T-helper 1 cell treated with Interleukin-12 subunit alpha and Interleukin-12 subunit beta and Interleukin-4 antibody, amounts not matched to agents 30 μg/mL and 1 μg/mL, for 36 hours (primary cell): ENCODE results near the gene SCAANT1.

ENCODE experiments used
- H3K27ac Mint-ChIP-seq: one replicate; pipeline ENCODE4 v1.8.0; 2021; ENCODE audit warnings: mild to moderate bottlenecking, mixed read lengths
- H3K27me3 Mint-ChIP-seq: one replicate; pipeline ENCODE4 v1.8.0; 2021; ENCODE audit warnings: low read depth, mixed read lengths
- H3K36me3 Mint-ChIP-seq: one replicate; pipeline ENCODE4 v1.8.0; 2021; ENCODE audit warnings: low read depth, mixed read lengths
- H3K4me1 Mint-ChIP-seq: one replicate; pipeline ENCODE4 v1.8.0; 2021; ENCODE audit warnings: low read depth, mixed read lengths
- H3K4me3 Mint-ChIP-seq: one replicate; pipeline ENCODE4 v1.8.0; 2021; ENCODE audit warnings: mild to moderate bottlenecking, moderate library complexity, mixed read lengths
- H3K9me3 Mint-ChIP-seq: one replicate; pipeline ENCODE4 v1.8.0; 2021; ENCODE audit warnings: mixed read lengths

Gene SCAANT1

DNA sequence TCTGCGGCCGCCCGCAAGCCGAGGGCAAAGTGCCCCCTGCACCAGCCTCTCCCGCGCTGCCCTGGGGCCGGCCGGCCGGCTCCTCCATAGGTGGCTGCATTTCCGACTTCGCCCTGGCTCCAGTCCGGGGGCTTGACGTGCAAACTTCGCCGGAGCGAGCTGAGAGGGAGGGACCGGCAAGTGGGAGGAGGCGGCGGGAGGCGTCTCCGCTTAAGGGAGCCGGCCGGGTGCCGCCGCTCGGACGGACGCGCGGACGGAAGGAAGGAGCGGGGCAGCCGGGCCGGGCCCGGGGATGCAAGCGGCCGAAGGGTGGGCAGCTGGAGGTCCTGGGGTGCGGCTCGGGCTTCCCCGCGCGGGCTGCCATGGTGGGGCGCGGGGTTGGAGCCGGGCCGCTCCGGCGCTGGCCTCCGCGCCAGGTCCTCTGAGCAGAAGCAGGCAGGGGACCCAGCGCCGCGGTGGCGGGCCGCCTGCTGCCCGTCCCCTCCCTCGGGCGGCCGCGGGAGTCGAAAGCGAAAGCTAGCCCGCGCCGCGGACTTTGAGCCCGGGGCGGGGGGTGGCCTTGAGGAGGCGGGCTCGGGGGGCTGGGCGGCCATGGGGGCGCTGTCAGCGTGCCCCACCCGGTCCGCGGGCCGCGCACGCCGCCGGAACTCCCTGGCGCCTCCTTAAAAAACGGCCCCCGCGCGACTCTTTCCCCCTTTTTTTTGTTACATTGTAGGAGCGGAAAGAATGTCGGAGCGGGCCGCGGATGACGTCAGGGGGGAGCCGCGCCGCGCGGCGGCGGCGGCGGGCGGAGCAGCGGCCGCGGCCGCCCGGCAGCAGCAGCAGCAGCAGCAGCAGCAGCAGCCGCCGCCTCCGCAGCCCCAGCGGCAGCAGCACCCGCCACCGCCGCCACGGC is at the start of gene SCAANT1:
Gene SCAANT1 (minus strand): TSS at position 511 of the 895 bp plus-strand sequence.
- Mint-ChIP-seq H3K27me3 (no peaks in the 10 kb centered on the region), H3K36me3 (peaks cover 18% of the 10 kb centered on the region), H3K9me3 (no peaks in the 10 kb centered on the region), H3K27ac (peak within 1 kb of the TSS; percentile 95), H3K4me3 (peak within 1 kb of the TSS; percentile 84), H3K4me1 (peaks cover 31% of the 10 kb centered on the region)

DNA sequence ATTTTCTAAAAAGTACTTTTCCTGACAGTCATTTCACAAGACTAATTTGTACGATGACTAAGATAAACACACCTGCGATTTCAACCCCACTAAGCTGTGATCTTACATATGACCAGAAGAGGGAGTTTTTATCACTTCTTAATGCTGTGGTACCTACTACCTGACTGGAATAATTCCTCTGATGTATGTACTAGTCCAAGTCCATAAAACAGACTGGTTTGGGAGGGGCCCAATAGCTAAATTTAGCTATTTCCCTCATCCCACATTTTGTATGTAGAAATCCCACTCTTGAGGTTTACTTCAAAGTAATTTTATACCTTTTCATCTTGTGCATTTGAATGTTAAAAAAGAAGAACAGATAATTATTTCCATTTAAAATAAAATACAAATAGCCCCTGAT is 49.7 kb upstream of the SCAANT1 start:
- Mint-ChIP-seq H3K36me3 (peaks cover 4% of the 10 kb centered on the region), H3K27ac (peak overlapping the region; percentile 26), H3K4me1 (peaks cover 40% of the 10 kb centered on the region), H3K9me3 (no peaks in the 10 kb centered on the region), H3K4me3 (no peak overlapping the region), H3K27me3 (no peaks in the 10 kb centered on the region)

DNA sequence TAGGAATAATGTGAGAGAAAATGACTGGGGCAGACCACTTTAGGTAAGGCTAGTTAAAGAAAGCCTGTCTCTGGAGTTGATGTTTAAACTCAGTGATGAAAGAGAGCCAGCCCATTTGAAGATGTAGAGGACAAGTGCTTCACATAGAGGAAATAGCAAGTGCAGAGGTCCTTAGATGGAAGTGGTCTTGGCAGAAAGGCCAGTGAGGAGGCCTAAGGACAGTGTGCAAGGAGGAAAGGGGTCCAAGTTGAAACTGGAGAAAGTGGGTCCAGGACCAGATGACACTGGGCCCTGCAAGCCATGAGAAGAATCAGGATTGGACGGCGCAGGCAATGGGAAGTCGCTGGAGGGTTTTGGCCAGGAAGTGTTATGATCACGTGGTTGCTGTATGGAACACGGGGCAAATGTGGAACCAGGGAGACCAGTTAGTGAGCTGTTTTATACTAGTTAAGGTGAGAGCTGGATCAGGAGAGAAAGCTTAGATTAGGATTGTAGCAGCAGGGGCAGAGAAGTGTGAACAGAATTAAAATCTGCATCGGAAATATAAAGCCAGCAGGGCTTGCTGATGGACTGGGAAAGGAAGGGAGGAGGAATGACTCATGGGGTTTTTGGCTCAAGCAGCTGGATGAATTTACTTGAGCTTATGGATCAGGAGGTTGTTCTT is 48.0 kb upstream of the SCAANT1 start:
- Mint-ChIP-seq H3K27me3 (no peaks in the 10 kb centered on the region), H3K27ac (peak overlapping the region; percentile 33), H3K9me3 (no peaks in the 10 kb centered on the region), H3K36me3 (peaks cover 8% of the 10 kb centered on the region), H3K4me1 (peaks cover 34% of the 10 kb centered on the region), H3K4me3 (peak overlapping the region; percentile 40)

DNA sequence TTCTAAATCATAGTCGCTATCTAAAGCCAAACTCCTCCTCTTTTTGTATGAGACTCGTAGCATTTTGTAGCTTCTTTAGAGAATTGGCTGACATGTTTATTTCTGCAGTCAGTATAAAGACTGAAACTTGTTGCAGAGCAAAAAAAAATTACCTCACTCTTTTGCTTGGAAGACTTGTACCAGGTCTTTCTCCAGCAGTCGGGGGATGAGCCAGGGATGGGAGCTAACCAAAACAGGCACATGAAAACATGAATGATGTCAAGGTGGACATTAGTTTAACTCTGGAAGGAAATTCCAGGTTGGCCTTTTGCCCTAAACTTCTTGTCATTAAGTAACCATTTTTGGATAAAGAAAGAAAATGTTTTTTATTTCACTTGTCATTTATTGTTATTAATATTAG is 47.0 kb upstream of the SCAANT1 start:
- Mint-ChIP-seq H3K27me3 (no peaks in the 10 kb centered on the region), H3K27ac (no peak overlapping the region), H3K4me1 (peaks cover 30% of the 10 kb centered on the region), H3K36me3 (peaks cover 13% of the 10 kb centered on the region), H3K9me3 (no peaks in the 10 kb centered on the region), H3K4me3 (no peak overlapping the region)

DNA sequence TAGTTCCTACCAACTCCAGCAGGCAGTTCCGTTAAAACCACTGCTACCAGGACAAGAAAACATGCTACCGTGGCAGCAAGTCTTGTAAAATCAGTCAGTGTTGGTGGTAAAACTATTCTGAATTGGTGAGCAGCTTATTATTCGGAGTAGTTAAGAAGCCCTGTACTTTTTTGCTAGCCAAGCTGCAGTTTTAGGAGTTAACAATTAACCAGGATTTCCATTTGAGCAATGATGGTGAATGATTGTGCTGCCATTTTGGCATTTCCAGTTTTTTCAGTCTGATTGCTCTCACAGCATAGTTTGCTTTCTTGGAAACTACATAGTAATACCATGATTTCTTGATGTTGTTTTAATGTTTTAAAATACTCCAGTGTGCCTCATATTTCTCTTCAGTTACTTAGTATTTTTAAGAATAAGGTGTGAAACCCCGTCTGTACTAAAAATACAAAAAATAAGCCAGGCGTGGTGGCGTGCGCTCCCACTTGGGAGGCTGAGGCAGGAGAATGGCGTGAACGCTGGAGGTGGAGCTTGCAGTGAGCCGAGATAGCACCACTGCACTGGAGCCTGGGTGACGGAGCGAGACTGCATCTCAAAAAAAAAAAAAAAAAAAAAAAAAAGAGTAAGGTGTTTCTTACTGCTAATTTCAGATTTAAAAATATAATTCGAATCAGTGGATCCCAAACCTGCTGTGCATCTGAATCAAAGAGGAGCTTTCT is 43.8 kb upstream of the SCAANT1 start:
- H3K4me1 Mint-ChIP-seq, result peaks cover 44% of the 10 kb centered on the region
- H3K27ac Mint-ChIP-seq, result no peak overlapping the region
- no peaks in the 10 kb centered on the region for H3K9me3 Mint-ChIP-seq
- H3K36me3 Mint-ChIP-seq, result peaks cover 24% of the 10 kb centered on the region
- no peaks in the 10 kb centered on the region for H3K27me3 Mint-ChIP-seq
- no peak overlapping the region for H3K4me3 Mint-ChIP-seq

DNA sequence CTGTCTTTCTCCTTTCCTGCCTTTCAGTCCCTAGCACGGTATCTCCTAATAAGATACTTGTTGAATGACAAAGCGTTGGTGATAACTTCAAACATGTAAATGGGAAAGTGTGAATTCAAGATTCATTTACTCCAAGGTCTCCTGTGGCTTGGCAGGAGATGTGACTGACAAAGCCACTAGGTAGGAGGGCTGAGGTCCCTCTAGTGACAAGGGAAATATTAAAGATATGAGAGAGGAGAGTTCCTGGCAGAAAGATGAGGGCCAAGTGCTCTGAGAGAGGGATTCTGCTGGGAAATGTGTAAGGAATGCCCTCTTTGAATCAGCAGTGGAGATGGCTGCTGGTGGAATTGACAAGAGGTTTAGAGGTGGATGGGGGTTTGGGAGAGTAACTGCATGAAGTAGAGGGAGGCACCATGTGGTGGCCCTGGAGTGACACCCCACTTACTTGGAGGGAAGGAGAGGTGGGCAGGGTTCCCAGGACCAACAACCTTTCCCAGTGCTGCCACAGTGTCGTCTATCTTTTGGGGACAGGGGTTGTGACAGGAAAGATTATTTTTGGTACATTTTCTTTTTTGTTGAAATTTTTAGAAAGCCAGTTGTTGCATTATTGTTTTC is 43.0 kb upstream of the SCAANT1 start:
- Mint-ChIP-seq H3K4me3 (no peak overlapping the region), H3K27ac (peak overlapping the region; percentile 31), H3K9me3 (no peaks in the 10 kb centered on the region), H3K27me3 (no peaks in the 10 kb centered on the region), H3K36me3 (peaks cover 24% of the 10 kb centered on the region), H3K4me1 (peaks cover 39% of the 10 kb centered on the region)

DNA sequence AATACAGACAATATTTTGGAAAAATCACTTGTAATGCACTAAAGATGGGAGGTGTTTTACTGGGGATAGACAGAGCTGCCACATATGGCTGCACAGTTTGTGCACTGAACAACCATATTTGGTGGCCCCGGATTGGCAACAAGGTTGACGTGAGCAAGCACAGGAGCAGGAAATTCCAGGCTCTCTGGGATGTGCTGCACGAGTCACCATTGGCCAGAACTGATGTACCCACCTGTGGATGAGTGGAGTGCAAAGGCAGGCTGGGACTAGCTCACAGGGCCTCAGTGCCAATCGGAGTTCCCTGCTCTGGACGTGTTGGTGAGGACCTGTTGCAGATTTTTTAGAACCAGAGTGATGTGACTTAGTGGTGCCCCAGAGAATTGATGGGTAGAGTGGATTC is 42.0 kb upstream of the SCAANT1 start:
- no peaks in the 10 kb centered on the region for H3K27me3 Mint-ChIP-seq
- H3K4me3 Mint-ChIP-seq, result no peak overlapping the region
- H3K27ac Mint-ChIP-seq, result no peak overlapping the region
- H3K36me3 Mint-ChIP-seq, result peaks cover 24% of the 10 kb centered on the region
- H3K4me1 Mint-ChIP-seq, result peaks cover 33% of the 10 kb centered on the region
- no peaks in the 10 kb centered on the region for H3K9me3 Mint-ChIP-seq

DNA sequence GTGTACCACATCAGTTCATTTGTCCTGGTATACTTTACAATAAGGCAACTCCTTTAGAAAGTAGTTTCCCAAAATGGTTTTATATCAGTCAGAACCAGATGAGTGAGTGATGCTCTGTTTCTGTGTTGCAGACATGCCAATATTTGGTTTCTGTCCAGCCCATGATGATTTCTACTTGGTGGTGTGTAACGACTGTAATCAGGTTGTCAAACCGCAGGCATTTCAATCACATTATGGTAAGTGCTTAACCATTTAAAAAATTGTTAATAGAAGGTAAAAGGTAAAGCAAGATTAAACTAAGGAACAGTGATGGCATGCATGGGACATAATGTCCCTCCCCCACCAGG is 40.0 kb upstream of the SCAANT1 start:
- Mint-ChIP-seq H3K36me3 (peaks cover 32% of the 10 kb centered on the region), H3K9me3 (no peaks in the 10 kb centered on the region), H3K27me3 (no peaks in the 10 kb centered on the region), H3K4me3 (no peak overlapping the region), H3K4me1 (peaks cover 41% of the 10 kb centered on the region), H3K27ac (no peak overlapping the region)

DNA sequence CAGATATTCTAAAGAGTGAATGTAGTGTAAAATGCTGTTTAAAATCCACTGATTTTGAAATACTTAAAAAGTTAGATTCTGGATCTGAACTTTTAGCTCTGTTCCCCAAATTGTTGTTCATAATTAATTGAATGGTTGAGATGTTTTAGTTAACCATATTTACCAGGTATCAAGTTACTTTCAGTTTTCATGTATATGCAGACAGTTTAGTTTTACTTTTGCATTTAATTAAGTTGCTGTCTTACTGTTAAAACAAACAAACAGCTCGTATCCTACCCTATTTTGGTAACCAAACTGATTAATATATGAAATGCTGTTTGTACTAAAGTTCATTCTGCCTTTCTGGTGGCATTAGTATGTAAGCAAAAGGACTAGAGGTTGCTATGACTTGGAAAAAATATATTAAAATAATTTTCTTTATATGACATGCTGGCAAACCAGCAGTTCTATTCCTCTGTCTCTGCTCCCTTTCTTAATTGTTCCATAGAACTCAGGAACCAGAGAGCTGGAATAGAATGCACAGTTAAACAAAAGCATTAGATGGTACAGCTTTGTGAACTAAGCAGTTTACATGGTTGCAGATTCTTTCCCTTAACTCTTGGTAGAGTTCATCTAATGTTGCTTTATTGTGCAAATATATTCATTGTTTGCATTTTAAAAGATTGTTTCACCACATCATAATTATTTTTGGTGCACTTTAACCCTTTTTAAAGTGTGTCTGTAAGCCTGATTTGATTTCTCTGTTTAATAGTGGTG is 39.5 kb upstream of the SCAANT1 start:
- peak overlapping the region; percentile 82 for H3K4me3 Mint-ChIP-seq
- H3K9me3 Mint-ChIP-seq, result no peaks in the 10 kb centered on the region
- H3K27me3 Mint-ChIP-seq, result no peaks in the 10 kb centered on the region
- H3K36me3 Mint-ChIP-seq, result peaks cover 32% of the 10 kb centered on the region
- H3K4me1 Mint-ChIP-seq, result peaks cover 43% of the 10 kb centered on the region
- H3K27ac Mint-ChIP-seq, result peak overlapping the region; percentile 92

DNA sequence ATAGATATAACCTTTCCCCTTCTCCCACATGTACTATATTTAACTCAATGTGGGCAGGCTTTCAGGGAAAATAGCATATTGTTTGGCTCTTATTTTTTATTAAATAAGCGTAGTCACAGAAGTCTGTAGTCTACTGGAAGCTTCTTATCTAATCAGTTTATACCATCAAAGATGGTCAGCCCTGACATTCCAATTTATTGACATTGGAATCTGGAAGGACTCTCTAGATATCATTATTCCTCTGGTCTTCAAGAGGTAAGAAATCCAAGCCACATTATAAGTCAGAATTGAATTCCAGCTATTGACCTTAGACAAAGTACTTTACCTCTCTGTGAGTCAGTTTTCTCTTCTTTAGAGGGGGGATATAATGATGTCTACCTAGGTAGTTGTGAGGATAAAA is 38.5 kb upstream of the SCAANT1 start:
- Mint-ChIP-seq H3K36me3 (peaks cover 30% of the 10 kb centered on the region), H3K4me1 (peaks cover 48% of the 10 kb centered on the region), H3K27me3 (no peaks in the 10 kb centered on the region), H3K9me3 (no peaks in the 10 kb centered on the region), H3K27ac (no peak overlapping the region), H3K4me3 (no peak overlapping the region)

DNA sequence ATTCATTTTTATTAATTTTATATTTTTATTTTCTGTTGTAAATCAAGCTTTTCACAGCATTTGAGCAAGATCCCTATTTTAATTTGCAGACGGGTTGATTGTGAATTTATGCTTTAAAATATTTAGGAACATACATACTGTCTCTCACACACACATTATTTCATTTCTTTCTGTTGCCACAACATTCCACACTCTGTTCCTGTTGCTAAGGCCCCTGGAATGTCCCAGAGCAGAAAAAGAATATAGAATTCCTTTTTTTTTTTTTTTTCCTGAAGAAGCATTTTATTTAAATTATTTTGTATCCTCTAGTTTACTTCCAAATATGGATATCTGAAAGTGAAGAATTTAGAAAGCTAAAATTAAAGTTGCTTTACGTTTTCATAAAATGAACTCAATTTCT is 36.8 kb upstream of the SCAANT1 start:
- Mint-ChIP-seq H3K27me3 (no peaks in the 10 kb centered on the region), H3K4me3 (no peak overlapping the region), H3K27ac (no peak overlapping the region), H3K4me1 (peaks cover 45% of the 10 kb centered on the region), H3K36me3 (peaks cover 28% of the 10 kb centered on the region), H3K9me3 (no peaks in the 10 kb centered on the region)

DNA sequence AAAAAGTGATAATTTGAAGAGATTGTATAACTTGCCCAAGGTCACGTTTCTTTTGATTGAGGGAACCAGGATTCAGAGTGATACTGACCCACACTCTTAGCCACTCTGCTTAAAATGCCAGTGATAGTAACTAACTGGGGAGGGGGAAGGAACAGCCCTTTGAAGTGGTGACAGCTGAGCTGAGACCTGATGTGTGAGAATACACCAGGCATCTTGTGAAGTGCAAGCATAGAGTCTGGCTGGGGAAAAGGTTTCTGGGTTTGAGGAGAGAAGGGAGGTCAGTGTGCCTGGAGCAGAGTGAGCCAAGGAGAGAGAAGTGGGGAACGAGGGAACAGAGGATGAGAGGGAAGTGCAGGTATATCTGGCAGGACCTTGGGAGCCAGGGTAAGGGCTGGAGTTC is 35.4 kb upstream of the SCAANT1 start:
- Mint-ChIP-seq H3K27ac (peak overlapping the region; percentile 10), H3K9me3 (no peaks in the 10 kb centered on the region), H3K4me1 (peaks cover 53% of the 10 kb centered on the region), H3K4me3 (no peak overlapping the region), H3K36me3 (peaks cover 27% of the 10 kb centered on the region), H3K27me3 (no peaks in the 10 kb centered on the region)

DNA sequence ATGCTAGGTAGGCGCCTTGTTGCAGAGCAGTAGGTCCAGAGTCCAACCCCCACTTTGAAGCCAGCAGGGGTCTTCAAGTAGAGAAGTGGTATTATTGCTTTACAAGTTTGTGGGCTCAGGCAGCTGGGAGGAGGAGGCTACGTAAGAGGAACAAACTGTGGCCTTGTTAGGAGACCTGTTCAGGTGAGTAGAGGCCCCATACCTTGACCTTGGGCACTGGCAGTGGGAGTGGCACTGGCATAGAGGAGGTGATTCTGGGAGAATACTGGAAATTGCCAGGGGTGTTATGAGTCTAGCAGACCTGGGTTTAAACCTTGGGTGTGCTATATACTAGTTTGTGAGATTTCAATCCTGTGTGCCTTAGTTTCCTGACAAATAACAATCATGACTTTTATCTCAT is 34.6 kb upstream of the SCAANT1 start:
- no peak overlapping the region for H3K4me3 Mint-ChIP-seq

More for the DNA sequence above, 34.6 kb upstream of the SCAANT1 start:
- Mint-ChIP-seq H3K4me1 (peaks cover 57% of the 10 kb centered on the region), H3K9me3 (no peaks in the 10 kb centered on the region), H3K27me3 (no peaks in the 10 kb centered on the region), H3K27ac (peak overlapping the region; percentile 3), H3K36me3 (peaks cover 30% of the 10 kb centered on the region)
